GM12872 (cell line): ENCODE results near the gene TNIP3.

Source experiments
- TF ChIP-seq, protein P1 (sequence below): IDR thresholded peaks from 3 replicates; pipeline ENCODE4 v1.5.1; 2011; ENCODE audit warnings: low read depth, mild to moderate bottlenecking, low read length, moderate library complexity; ENCODE audit not compliant: insufficient read depth

The TNIP3 gene

GRCh38 chr4:121176082-121176934 is 12.2 kb upstream of the TNIP3 start:
- TF ChIP-seq, protein P1, sequence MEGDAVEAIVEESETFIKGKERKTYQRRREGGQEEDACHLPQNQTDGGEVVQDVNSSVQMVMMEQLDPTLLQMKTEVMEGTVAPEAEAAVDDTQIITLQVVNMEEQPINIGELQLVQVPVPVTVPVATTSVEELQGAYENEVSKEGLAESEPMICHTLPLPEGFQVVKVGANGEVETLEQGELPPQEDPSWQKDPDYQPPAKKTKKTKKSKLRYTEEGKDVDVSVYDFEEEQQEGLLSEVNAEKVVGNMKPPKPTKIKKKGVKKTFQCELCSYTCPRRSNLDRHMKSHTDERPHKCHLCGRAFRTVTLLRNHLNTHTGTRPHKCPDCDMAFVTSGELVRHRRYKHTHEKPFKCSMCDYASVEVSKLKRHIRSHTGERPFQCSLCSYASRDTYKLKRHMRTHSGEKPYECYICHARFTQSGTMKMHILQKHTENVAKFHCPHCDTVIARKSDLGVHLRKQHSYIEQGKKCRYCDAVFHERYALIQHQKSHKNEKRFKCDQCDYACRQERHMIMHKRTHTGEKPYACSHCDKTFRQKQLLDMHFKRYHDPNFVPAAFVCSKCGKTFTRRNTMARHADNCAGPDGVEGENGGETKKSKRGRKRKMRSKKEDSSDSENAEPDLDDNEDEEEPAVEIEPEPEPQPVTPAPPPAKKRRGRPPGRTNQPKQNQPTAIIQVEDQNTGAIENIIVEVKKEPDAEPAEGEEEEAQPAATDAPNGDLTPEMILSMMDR = no peak

DNA sequence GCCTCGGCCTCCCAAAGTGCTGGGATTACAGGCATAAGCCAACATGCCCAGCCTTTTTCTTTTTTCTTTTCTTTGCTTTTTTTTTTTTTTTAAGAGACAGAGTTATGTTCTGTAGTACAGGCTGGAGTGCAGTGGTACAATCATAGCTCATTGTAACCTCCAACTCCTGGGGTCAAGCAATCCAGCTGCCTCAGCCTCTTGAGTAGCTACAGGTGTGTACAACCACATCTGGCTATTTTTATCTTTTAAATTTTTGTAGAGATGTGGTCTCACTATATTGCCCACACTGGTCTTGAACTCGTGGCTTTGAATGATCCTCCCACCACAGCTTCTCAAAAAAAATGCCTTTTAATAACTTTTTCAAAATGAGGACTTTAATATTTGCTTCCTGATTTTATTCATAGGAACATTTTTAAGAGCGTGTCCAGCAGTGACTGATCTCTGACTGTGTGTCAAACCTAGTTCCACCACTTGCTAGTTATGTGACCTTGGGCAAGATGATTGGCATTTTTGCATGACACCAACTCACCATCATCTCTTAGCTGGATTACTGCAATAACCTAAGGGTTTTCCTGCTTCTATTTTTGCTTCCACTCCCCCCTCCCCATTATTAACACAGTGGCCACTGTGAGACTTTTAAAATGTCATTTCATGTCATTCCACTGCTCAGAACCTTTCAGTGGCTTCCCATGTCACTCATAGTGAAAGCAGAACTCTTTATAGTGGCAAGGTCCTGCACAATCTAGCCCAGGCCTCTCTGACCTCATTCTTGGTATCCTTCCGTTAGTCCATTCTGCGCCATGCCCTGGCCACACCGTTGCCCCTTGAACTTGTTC is 4.5 kb upstream of the TNIP3 start:
- TF ChIP-seq, protein P1 = no peak

- TF ChIP-seq, protein P1 = no peak
Measured at GRCh38 chr4:121166976-121167375, 2.9 kb upstream of the TNIP3 start.

GRCh38 chr4:121165206-121165605 is 1.1 kb upstream of the TNIP3 start:
- TF ChIP-seq, protein P1 = no peak

DNA sequence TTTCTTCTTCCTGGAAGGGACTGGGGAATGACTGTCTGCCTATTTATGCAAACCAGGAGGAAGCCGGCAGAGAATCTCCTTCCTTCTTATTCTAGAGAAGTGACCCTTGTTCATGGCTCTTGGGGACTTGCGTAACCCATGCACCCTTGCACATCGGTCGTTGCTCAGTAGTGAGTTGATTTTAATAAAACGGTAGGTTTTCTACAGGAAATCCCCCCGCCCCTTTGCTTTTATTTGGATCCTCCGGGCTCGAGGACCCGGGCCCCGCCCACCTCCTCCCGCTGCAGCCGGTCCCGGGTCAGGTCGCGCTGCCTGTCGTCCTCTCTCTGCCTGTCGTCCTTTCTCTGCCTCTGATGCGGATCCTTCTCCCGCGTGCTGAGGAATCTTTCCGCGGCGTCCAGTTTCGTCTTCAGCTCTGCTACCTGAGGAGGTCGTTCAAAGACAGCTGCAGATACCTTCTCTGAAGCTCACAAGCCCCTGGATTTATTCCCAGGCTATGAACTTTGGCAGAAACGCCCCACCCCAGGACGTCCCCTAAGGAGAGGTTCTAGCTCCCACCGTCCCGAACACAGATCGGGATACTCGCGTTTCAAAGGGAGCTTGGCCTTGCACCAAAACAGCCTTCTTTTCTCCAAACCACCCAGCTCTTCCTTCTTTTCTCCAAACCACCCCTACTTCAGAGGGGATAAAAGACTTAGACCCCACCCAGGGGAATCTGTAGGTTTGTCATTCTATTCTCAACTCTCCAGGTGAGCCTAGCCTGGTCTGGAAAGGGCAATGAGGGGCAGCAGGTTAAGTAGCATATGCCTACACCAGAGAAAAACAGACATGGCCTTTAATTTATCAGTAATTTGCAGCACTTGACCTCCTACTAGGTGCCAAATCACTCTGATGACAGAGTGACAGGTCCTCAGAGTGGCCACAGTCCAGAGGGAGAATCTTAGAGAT is 7.0 kb downstream of the TNIP3 start:
- TF ChIP-seq, protein P1 = no peak

GRCh38 chr4:121155893-121156292 is 8.2 kb downstream of the TNIP3 start:
- TF ChIP-seq, protein P1 = no peak
